Smooth muscle cell (in vitro differentiated cells): ENCODE measurements around the gene CLASP1. TPM values are rescaled to one million over a fixed set of nuclear protein-coding genes. Genes with fewer than 3 reads are reported as not detected.

Source experiments
- DNase-seq: peaks from one replicate; lab custom pipeline; 2025; ENCODE audit not compliant: unreplicated experiment; lab: John Stamatoyannopoulos, UW
- H2AFZ ChIP-seq: fragments of 200-600 bp; sonication (generic); 2 replicates; pipeline ENCODE4 v1.6.0; 2016; ENCODE audit warnings: antibody characterized with exemption, low read depth, mild to moderate bottlenecking
- H3F3A ChIP-seq: fragments of 200-600 bp; sonication (generic); 2 replicates; pipeline ENCODE4 v1.6.0; 2017; ENCODE audit warnings: antibody characterized with exemption, low read depth
- H3K27ac ChIP-seq: fragments of 200-600 bp; sonication (generic); 2 replicates; pipeline ENCODE4 v1.5.1; 2016; ENCODE audit warnings: low read depth, mild to moderate bottlenecking
- H3K27me3 ChIP-seq: fragments of 200-600 bp; sonication (generic); 2 replicates; pipeline ENCODE4 v1.6.1; 2016; ENCODE audit warnings: low read depth, mild to moderate bottlenecking
- H3K36me3 ChIP-seq: fragments of 200-600 bp; sonication (generic); 2 replicates; pipeline ENCODE4 v1.5.1; 2016; ENCODE audit warnings: low read depth
- H3K4me1 ChIP-seq: fragments of 200-600 bp; sonication (generic); 2 replicates; pipeline ENCODE4 v1.5.1; 2016; ENCODE audit warnings: low read depth
- H3K4me2 ChIP-seq: fragments of 200-600 bp; sonication (generic); 2 replicates; pipeline ENCODE4 v1.6.0; 2016; ENCODE audit warnings: mild to moderate bottlenecking
- H3K4me3 ChIP-seq: fragments of 200-600 bp; sonication (generic); 2 replicates; pipeline ENCODE4 v1.5.1; 2016; ENCODE audit warnings: mild to moderate bottlenecking
- H3K79me2 ChIP-seq: fragments of 200-600 bp; sonication (generic); 2 replicates; pipeline ENCODE4 v1.6.0; 2016; ENCODE audit warnings: low read depth, mild to moderate bottlenecking
- H3K9ac ChIP-seq: fragments of 200-600 bp; sonication (generic); 2 replicates; pipeline ENCODE4 v1.6.0; 2016; ENCODE audit warnings: low read depth
- H3K9me3 ChIP-seq: fragments of 200-600 bp; sonication (generic); replicated peaks from 2 replicates; pipeline ENCODE4 v1.5.1; 2016; ENCODE audit warnings: low read depth
- H4K20me1 ChIP-seq: fragments of 200-600 bp; sonication (generic); 2 replicates; pipeline ENCODE4 v1.6.0; 2016; ENCODE audit warnings: low read depth
- CTCF ChIP-seq: fragments of 200-600 bp; sonication (generic); IDR thresholded peaks from 2 replicates; pipeline ENCODE4 v1.5.1; 2017; ENCODE audit warnings: borderline replicate concordance, mild to moderate bottlenecking, antibody characterized with exemption; ENCODE audit not compliant: insufficient read depth, poor library complexity, severe bottlenecking
- WGBS: methylation state at CpG from one replicate; pipeline ENCODE4 v1.1.7; 2016; ENCODE audit warnings: low lambda C conversion rate; 5-methylcytosine and 5-hydroxymethylcytosine counted together
- polyA plus RNA-seq: library from polyadenylated mRNA; unstranded; fragments of >200 nt; fragmentation: Nextera tagmentation; extraction: Ambion mirVana; gene quantifications from 2 replicates; pipeline ENCODE4 v1.2.1, GENCODE V29; 2016
- total RNA-seq: library from RNA; depleted of rRNA; stranded (reverse); fragments of >200 nt; gene quantifications from 2 replicates; pipeline ENCODE4 v1.2.3, GENCODE V29; 2014

Gene CLASP1
- total and polyA plus RNA-seq, 2 experiments from 2014 or later = 15.0 to 33.8 TPM

- Histone ChIP-seq H3K9ac (no peak overlapping the region), H2AFZ (no peak overlapping the region), H3K9me3 (no peaks in the 10 kb centered on the region), H3K4me2 (no peak overlapping the region), H3K4me1 (no peaks in the 10 kb centered on the region), H3F3A (no peaks in the 10 kb centered on the region), H3K27ac (no peak overlapping the region), H3K4me3 (no peak overlapping the region), H4K20me1 (no peaks in the 10 kb centered on the region), H3K79me2 (no peaks in the 10 kb centered on the region), H3K36me3 (no peaks in the 10 kb centered on the region), H3K27me3 (no peaks in the 10 kb centered on the region)
- DNase-seq = no peak
- TF ChIP-seq CTCF = no peak
Observed at GRCh38 chr2:121670181-121670580, 20.9 kb upstream of the CLASP1 start.

- no peaks in the 10 kb centered on the region for H3K79me2 ChIP-seq
- no peaks in the 10 kb centered on the region for H3K4me1 ChIP-seq
- DNase-seq = no peak
- 94% methylated on average over 1 of the region's 1 CpG for WGBS
- H3K4me2 ChIP-seq = no peak overlapping the region
- no peaks in the 10 kb centered on the region for H3K9me3 ChIP-seq
- H3K4me3 ChIP-seq = no peak overlapping the region
- H2AFZ ChIP-seq = no peak overlapping the region
- no peak overlapping the region for H3K27ac ChIP-seq
- H3K36me3 ChIP-seq = no peaks in the 10 kb centered on the region
- no peak for TF ChIP-seq CTCF
- H4K20me1 ChIP-seq = no peaks in the 10 kb centered on the region
- no peak overlapping the region for H3K9ac ChIP-seq
- H3K27me3 ChIP-seq = no peaks in the 10 kb centered on the region
- H3F3A ChIP-seq = no peaks in the 10 kb centered on the region
Observed at GRCh38 chr2:121667618-121668017, 18.4 kb upstream of the CLASP1 start.

- H3K4me2 ChIP-seq = no peak overlapping the region
- 100% methylated on average over 1 of the region's 1 CpG for WGBS
- DNase-seq = no peak
- TF ChIP-seq CTCF = no peak
- no peaks in the 10 kb centered on the region for H3K4me1 ChIP-seq
- H2AFZ ChIP-seq = no peak overlapping the region
- H4K20me1 ChIP-seq = no peaks in the 10 kb centered on the region
- H3K9ac ChIP-seq = no peak overlapping the region
- peak overlapping the region; percentile 51 for H3K27ac ChIP-seq
- H3F3A ChIP-seq = no peaks in the 10 kb centered on the region
- H3K4me3 ChIP-seq = no peak overlapping the region
- no peaks in the 10 kb centered on the region for H3K9me3 ChIP-seq
- H3K79me2 ChIP-seq = no peaks in the 10 kb centered on the region
- H3K27me3 ChIP-seq = no peaks in the 10 kb centered on the region
- no peaks in the 10 kb centered on the region for H3K36me3 ChIP-seq
Observed at GRCh38 chr2:121666042-121666441, 16.8 kb upstream of the CLASP1 start.

GRCh38 chr2:121665504-121665903 is 16.2 kb upstream of the CLASP1 start:
- Histone ChIP-seq H3K36me3 (no peaks in the 10 kb centered on the region), H2AFZ (no peak overlapping the region), H3F3A (no peaks in the 10 kb centered on the region), H3K9ac (no peak overlapping the region), H3K27ac (peak overlapping the region; percentile 51), H3K9me3 (no peaks in the 10 kb centered on the region), H3K4me2 (no peak overlapping the region), H3K27me3 (no peaks in the 10 kb centered on the region), H3K79me2 (no peaks in the 10 kb centered on the region), H4K20me1 (no peaks in the 10 kb centered on the region), H3K4me3 (no peak overlapping the region), H3K4me1 (no peaks in the 10 kb centered on the region)
- 75% methylated on average over 3 of the region's 3 CpGs for WGBS
- no peak for TF ChIP-seq CTCF
- DNase-seq = no peak
